Hepatocyte (in vitro differentiated cells): ENCODE results near the gene KMT2D. TPM values are rescaled to one million over a fixed set of nuclear protein-coding genes. Genes with fewer than 3 reads are reported as not detected.
A peak's percentile ranks its signal among the peaks of the same experiment; 100 is the strongest.

Experiments used
- DNase-seq: peaks from one replicate; pipeline ENCODE4 v3.0.0-alpha.2; 2016; ENCODE audit warnings: low spot score
- H2AFZ ChIP-seq: fragments of 200-600 bp; sonication (generic); 2 replicates; pipeline ENCODE4 v1.6.0; 2016; ENCODE audit warnings: antibody characterized with exemption, mild to moderate bottlenecking
- H3K27ac ChIP-seq: fragments of 200-600 bp; sonication (generic); 2 replicates; pipeline ENCODE4 v1.5.1; 2016; ENCODE audit warnings: mild to moderate bottlenecking
- H3K27me3 ChIP-seq: fragments of 200-600 bp; sonication (generic); 2 replicates; pipeline ENCODE4 v1.6.1; 2016
- H3K36me3 ChIP-seq: fragments of 200-600 bp; sonication (generic); replicated peaks from 2 replicates; pipeline ENCODE4 v1.5.1; 2016; ENCODE audit warnings: low read depth; ENCODE audit not compliant: insufficient read depth
- H3K4me1 ChIP-seq: fragments of 200-600 bp; sonication (generic); 2 replicates; pipeline ENCODE4 v1.5.1; 2016; ENCODE audit warnings: mild to moderate bottlenecking, moderate library complexity; ENCODE audit not compliant: insufficient read depth
- H3K4me2 ChIP-seq: fragments of 200-600 bp; sonication (generic); 2 replicates; pipeline ENCODE4 v1.6.0; 2016
- H3K4me3 ChIP-seq: fragments of 200-600 bp; sonication (generic); 2 replicates; pipeline ENCODE4 v1.5.1; 2016; ENCODE audit warnings: mild to moderate bottlenecking
- H3K79me2 ChIP-seq: fragments of 200-600 bp; sonication (generic); 2 replicates; pipeline ENCODE4 v1.6.0; 2017; ENCODE audit warnings: mild to moderate bottlenecking
- H3K9me2 ChIP-seq: fragments of 200-600 bp; sonication (generic); replicated peaks from 2 replicates; pipeline ENCODE4 v1.6.0; 2017; ENCODE audit warnings: mild to moderate bottlenecking; ENCODE audit not compliant: insufficient read depth
- H3K9me3 ChIP-seq: fragments of 200-600 bp; sonication (generic); 2 replicates; pipeline ENCODE4 v1.5.1; 2016; ENCODE audit warnings: low read depth, mild to moderate bottlenecking
- H4K20me1 ChIP-seq: fragments of 200-600 bp; sonication (generic); 2 replicates; pipeline ENCODE4 v1.6.0; 2016; ENCODE audit warnings: mild to moderate bottlenecking; ENCODE audit not compliant: insufficient read depth, poor library complexity, severe bottlenecking
- CTCF ChIP-seq: fragments of 200-600 bp; sonication (generic); IDR thresholded peaks from 2 replicates; pipeline ENCODE4 v1.5.1; 2016; ENCODE audit warnings: antibody characterized with exemption, mild to moderate bottlenecking; ENCODE audit not compliant: poor library complexity
- EZH2 ChIP-seq: fragments of 200-600 bp; sonication (generic); IDR thresholded peaks from 2 replicates; pipeline ENCODE4 v1.6.1; 2016; ENCODE audit warnings: antibody characterized with exemption, mild to moderate bottlenecking, borderline replicate concordance
- EZH2phosphoT487 ChIP-seq: fragments of 200-600 bp; sonication (generic); IDR thresholded peaks from one replicate; pipeline ENCODE4 v1.6.1; 2018; ENCODE audit warnings: antibody characterized with exemption, mild to moderate bottlenecking, low read depth, moderate library complexity; ENCODE audit not compliant: unreplicated experiment, severe bottlenecking
- WGBS: methylation state at CpG from one replicate; pipeline ENCODE4 v1.1.6; 2016; ENCODE audit warnings: low lambda C conversion rate; ENCODE audit errors: missing lambda C conversion rate; 5-methylcytosine and 5-hydroxymethylcytosine counted together
- polyA plus RNA-seq: library from polyadenylated mRNA; unstranded; fragments of >200 nt; fragmentation: Nextera tagmentation; extraction: Ambion mirVana; gene quantifications from 2 replicates; pipeline ENCODE4 v1.2.1, GENCODE V29; 2016
- total RNA-seq: library from RNA; depleted of rRNA; stranded (reverse); fragments of >200 nt; gene quantifications from 2 replicates; pipeline ENCODE4 v1.2.3, GENCODE V29; 2014

Gene KMT2D
- total and polyA plus RNA-seq, 2 experiments from 2014 or later = 31.2 to 37.3 TPM

DNA sequence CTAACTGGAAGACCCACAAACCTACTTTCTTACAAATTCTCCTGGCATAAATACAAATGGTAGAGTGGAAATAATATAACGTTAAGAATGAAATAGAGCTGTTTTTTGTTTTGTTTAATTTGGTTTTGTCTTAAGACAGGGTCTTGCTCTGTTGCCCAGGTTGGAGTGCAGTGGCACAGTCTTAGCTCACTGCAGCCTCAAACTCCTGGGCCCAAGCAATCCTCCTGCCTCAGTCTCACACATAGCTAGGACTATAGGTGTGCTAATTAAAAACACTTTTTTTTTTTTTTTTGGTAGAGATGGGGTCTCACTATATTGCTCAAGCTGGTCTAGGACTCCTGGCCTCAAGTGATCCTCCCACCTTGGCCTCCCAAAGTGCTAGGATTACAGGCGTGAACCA, 38.1 kb upstream of the KMT2D start:
- TF ChIP-seq CTCF = no peak
- WGBS = 94% methylated on average over 2 of the region's 2 CpGs
- H4K20me1 ChIP-seq = no peaks in the 10 kb centered on the region
- no peak overlapping the region for H3K27ac ChIP-seq
- H3K9me2 ChIP-seq = no peaks in the 10 kb centered on the region
- H2AFZ ChIP-seq = no peak overlapping the region
- DNase-seq = no peak
- H3K36me3 ChIP-seq = no peaks in the 10 kb centered on the region
- peaks cover 10% of the 10 kb centered on the region for H3K4me1 ChIP-seq
- H3K4me2 ChIP-seq = no peak overlapping the region
- no peaks in the 10 kb centered on the region for H3K9me3 ChIP-seq
- peaks cover 21% of the 10 kb centered on the region for H3K27me3 ChIP-seq
- no peak overlapping the region for H3K4me3 ChIP-seq
- H3K79me2 ChIP-seq = no peaks in the 10 kb centered on the region

- Histone ChIP-seq H3K36me3 (no peaks in the 10 kb centered on the region), H4K20me1 (no peaks in the 10 kb centered on the region), H3K4me2 (no peak overlapping the region), H3K27ac (no peak overlapping the region), H3K27me3 (peaks cover 27% of the 10 kb centered on the region), H3K4me1 (peaks cover 10% of the 10 kb centered on the region), H3K79me2 (no peaks in the 10 kb centered on the region), H3K4me3 (no peak overlapping the region), H3K9me3 (no peaks in the 10 kb centered on the region), H3K9me2 (no peaks in the 10 kb centered on the region), H2AFZ (no peak overlapping the region)
- peak; percentile 55 for DNase-seq
- TF ChIP-seq EZH2phosphoT487 (no peak), EZH2 (no peak), CTCF (peak; percentile 55)
- 73% methylated on average over 4 of the region's 4 CpGs for WGBS
Observed at GRCh38 chr12:49098035-49098451, 37.4 kb upstream of the KMT2D start.

- Histone ChIP-seq H2AFZ (no peak overlapping the region), H3K9me3 (no peaks in the 10 kb centered on the region), H3K4me2 (no peak overlapping the region), H3K27ac (no peak overlapping the region), H3K36me3 (no peaks in the 10 kb centered on the region), H3K4me1 (peaks cover 10% of the 10 kb centered on the region), H3K79me2 (no peaks in the 10 kb centered on the region), H3K9me2 (no peaks in the 10 kb centered on the region), H4K20me1 (no peaks in the 10 kb centered on the region), H3K4me3 (no peak overlapping the region), H3K27me3 (peaks cover 34% of the 10 kb centered on the region)
- TF ChIP-seq CTCF (no peak), EZH2phosphoT487 (no peak), EZH2 (no peak)
- no peak for DNase-seq
- 95% methylated on average over 3 of the region's 3 CpGs for WGBS
Observed at GRCh38 chr12:49097381-49097780, 36.8 kb upstream of the KMT2D start.

DNA sequence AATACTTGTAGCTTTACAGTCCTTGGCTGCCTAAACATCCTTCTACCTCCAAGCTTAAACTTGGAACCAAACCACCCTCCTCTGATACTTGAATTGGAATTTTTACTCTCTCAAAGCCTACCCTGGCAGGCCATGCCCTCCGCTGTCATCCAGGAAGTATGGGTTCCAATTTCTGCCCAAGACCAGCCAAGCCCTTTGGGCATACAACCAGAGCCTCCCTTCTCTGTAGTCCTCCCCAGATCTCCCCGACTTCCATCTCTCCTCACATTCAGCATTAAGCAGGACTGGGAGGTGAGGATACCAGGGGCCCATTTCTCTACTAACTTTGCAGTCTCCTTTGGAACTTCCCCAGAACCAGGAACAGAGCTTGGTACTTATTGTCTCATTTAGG, 34.4 kb upstream of the KMT2D start:
- DNase-seq = no peak
- Histone ChIP-seq H2AFZ (no peak overlapping the region), H3K4me3 (no peak overlapping the region), H3K9me2 (no peaks in the 10 kb centered on the region), H3K4me2 (peak overlapping the region; percentile 66), H3K4me1 (peaks cover 10% of the 10 kb centered on the region), H4K20me1 (no peaks in the 10 kb centered on the region), H3K79me2 (no peaks in the 10 kb centered on the region), H3K9me3 (no peaks in the 10 kb centered on the region), H3K36me3 (no peaks in the 10 kb centered on the region), H3K27me3 (peaks cover 58% of the 10 kb centered on the region), H3K27ac (no peak overlapping the region)
- TF ChIP-seq CTCF = no peak
- no peak for TF ChIP-seq EZH2phosphoT487
- no peak for TF ChIP-seq EZH2
- 64% methylated on average over 2 of the region's 2 CpGs for WGBS
